HFF-Myc (cell line): ENCODE data around the gene PARD3.

Source experiments
- DNase-seq: peaks from one replicate; pipeline ENCODE4 v3.0.0-alpha.2; 2011; ENCODE audit warnings: low read depth; ENCODE audit errors: extremely low read depth
- H3K4me3 ChIP-seq: replicated peaks from 2 replicates; pipeline ENCODE4 v1.5.1; 2011; ENCODE audit warnings: low read depth, mild to moderate bottlenecking, control low read depth, low read length
- TF ChIP-seq, protein P1 (sequence below): IDR thresholded peaks from 2 replicates; pipeline ENCODE4 v1.5.1; 2012; ENCODE audit warnings: mild to moderate bottlenecking, low read depth, low read length, control low read depth; ENCODE audit errors: missing control alignments

PARD3 gene

DNA sequence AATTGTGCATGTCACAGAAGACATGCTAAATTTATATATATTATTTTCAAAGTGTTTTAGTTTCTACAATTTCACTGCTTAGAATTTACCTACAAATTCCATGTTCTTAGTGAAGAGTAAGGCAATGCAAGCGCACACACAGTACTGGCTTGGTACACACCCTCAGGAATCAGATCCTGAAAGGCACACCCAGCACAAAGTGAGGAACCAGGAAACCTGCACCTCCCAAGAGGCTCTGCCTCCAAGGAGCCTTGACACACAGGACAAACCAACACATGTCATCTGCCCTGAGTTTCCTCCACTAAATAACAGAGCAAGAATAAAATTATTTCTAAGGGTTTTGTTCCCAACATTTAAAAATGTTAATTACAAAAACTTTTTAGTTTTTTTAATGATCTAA lies 156.2 kb downstream of the PARD3 start:
- TF ChIP-seq, protein P1, sequence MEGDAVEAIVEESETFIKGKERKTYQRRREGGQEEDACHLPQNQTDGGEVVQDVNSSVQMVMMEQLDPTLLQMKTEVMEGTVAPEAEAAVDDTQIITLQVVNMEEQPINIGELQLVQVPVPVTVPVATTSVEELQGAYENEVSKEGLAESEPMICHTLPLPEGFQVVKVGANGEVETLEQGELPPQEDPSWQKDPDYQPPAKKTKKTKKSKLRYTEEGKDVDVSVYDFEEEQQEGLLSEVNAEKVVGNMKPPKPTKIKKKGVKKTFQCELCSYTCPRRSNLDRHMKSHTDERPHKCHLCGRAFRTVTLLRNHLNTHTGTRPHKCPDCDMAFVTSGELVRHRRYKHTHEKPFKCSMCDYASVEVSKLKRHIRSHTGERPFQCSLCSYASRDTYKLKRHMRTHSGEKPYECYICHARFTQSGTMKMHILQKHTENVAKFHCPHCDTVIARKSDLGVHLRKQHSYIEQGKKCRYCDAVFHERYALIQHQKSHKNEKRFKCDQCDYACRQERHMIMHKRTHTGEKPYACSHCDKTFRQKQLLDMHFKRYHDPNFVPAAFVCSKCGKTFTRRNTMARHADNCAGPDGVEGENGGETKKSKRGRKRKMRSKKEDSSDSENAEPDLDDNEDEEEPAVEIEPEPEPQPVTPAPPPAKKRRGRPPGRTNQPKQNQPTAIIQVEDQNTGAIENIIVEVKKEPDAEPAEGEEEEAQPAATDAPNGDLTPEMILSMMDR = no peak
- DNase-seq = no peak

DNA sequence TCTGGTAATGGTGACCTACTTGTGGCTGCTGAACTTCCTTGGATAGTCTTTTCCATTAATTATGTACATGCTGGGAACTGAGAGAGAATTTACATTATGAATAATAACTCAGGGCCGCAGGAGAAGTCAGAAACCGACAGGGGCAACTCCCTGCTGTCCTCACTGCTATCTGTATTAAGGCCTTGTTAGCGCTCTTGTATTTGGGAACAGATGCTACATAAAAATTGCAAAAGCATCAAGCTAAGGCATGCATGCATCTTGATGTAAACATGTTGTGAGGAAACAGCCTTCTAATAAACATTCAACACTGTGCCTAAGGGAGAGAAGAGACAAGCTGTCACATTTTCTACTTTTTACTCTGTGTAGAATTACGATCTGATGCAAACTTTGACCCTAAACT lies 158.4 kb downstream of the PARD3 start:
- no peak for DNase-seq

More for the DNA sequence above, 156.2 kb downstream of the PARD3 start:
- H3K4me3 ChIP-seq = no peak overlapping the region

DNA sequence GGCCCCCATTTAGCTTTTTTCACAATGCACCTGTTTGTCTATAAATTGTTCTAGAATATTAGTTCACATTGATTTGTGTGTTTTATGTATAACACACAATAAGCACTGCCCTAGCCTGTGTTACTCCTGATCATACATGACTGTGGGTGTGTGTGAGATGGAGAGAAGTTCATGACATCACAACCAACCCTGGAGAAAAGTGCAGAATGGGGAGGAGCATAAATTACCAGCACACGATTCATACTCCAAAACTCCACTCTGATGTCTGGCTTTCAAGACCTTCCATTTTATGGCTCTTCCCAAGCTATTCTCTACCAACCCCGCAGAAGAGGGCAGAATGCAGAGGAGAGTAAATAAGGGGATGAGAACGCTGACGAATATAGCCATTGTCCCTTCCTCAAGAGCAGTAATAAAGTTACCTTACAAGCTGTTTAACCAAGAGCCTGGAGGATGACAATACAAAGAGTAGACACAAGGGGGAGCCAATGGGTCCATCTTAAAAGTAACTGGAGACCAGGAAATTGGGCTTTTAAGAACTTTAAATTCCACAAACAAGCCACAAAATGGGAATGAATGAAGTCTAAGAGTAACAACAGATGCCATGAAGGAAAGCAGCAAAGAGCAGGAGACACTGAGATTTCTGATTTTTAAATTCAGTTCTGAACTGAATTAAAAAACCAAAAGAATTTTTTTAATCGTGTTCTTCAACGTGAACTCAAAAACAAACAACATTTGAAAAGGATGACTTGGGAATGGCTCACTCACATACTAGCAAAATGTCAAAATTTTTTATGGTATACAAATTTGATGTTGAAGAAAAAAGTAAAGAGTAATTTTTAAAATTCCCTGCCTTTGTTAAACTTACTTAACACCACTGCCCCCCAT lies 159.6 kb downstream of the PARD3 start:
- peak; percentile 77 for DNase-seq
- H3K4me3 ChIP-seq = no peak overlapping the region
- TF ChIP-seq, protein P1 = peak; percentile 63

More for the DNA sequence above, 158.4 kb downstream of the PARD3 start:
- TF ChIP-seq, protein P1 = no peak
- no peak overlapping the region for H3K4me3 ChIP-seq

DNA sequence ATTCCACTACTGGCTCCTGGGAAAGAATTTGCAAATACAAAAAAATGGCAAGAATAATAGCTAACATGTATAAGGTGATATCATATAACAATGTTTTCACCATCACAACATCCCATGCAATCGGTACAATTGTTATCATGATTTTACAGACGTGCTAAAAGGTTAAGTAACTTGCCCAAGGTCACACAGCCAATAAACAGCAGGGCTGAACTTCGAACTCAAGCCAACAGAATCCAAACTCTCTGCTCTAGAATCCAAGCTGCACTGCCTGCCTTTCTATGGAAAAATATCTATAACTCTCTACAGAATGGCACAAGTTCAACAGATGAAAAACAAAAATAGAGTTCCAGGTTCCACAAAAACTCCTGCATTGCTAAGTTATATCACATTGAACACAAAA lies 160.9 kb downstream of the PARD3 start:
- no peak overlapping the region for H3K4me3 ChIP-seq
- no peak for DNase-seq
- TF ChIP-seq, protein P1 = no peak

DNA sequence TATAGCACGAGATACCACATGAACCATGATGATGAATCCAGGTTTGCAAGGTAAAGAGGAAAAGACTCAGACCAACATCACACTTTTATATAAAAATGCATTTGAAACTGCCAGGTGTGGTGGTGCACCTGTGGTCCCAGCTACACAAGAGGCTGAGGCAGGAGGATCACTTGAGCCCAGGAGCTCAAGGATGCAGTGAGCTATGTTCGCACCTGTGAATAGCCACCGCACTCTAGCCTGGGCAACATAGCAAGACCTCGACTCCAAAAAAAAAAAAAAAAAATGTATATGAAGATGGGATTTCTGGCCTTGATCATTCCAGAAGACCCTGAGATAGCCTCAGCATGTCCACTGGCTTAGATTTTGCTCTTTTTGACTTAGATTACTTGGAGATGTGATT lies 161.6 kb downstream of the PARD3 start:
- TF ChIP-seq, protein P1 = no peak
- no peak overlapping the region for H3K4me3 ChIP-seq
- DNase-seq = no peak

DNA sequence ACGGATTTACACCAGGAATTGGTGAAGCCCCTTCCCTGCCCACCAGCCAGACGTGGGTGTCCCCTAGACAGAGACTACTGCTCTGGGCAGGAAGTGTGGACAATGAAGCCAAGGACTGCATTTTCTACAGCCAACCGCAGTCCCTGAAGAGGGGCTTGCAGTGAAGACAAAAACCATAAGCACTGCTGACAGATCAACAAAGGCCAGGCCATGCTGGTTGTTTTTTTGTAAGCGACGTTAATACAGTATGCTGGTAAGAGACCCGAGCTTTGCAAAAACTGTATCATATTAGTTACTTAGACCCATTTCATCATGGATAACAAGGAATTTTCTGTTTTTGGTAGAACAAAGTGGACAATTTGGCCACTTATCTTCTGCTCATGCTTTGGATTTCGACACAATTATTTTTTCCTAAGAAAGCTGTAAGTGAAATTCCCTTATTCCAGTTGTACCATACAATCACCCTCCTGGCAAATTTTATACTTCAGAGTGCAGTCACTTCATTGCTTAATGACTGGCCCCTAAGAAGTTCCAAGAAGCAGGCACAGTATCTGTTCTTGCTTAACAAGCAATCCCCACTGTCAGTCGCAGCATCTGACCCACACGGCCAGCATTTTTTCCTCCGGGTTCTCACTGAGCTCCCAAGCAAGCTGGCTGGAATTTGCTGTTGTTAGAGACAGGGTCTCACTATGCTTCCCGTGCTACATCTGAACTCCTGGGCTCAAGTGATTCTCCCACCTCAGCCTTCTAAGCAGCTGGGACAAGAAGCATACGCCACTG lies 163.5 kb downstream of the PARD3 start:
- DNase-seq = no peak
- no peak overlapping the region for H3K4me3 ChIP-seq
- TF ChIP-seq, protein P1 = no peak
